Activated CD4-positive, alpha-beta T cell treated with anti-CD3 and anti-CD28 coated beads for 36 hours (primary cell): ENCODE measurements around the gene MOGAT3. TPM values are rescaled to one million over a fixed set of nuclear protein-coding genes. Genes with fewer than 3 reads are reported as not detected.
A peak's percentile ranks its signal among the peaks of the same experiment; 100 is the strongest.

Experiments
- ATAC-seq: fragments of 200-7000 bp; cut with Tn5 transposase; one replicate; pipeline ENCODE4 v1.10.0; 2021; ENCODE audit warnings: mild to moderate bottlenecking, moderate library complexity
- CTCF ChIA-PET: fragments of 350-600 bp; sonication (Branson Sonifier 250); formaldehyde crosslinking; loops from one replicate; lab custom pipeline; 2021; ENCODE audit warnings: antibody characterized with exemption; lab: Charles Lee
- POLR2A ChIA-PET: fragments of 350-600 bp; sonication (Branson Sonifier 250); formaldehyde crosslinking; loops from one replicate; lab custom pipeline; 2021; ENCODE audit warnings: antibody characterized with exemption, inconsistent platforms; lab: Charles Lee
- DNase-seq: peaks from one replicate; pipeline ENCODE4 v3.0.0-alpha.2; 2020
- H3K27ac Mint-ChIP-seq: one replicate; pipeline ENCODE4 v1.8.0; 2021; ENCODE audit warnings: mixed read lengths
- H3K27me3 Mint-ChIP-seq: one replicate; pipeline ENCODE4 v1.8.0; 2021; ENCODE audit warnings: mixed read lengths
- H3K36me3 Mint-ChIP-seq: one replicate; pipeline ENCODE4 v1.8.0; 2021; ENCODE audit warnings: low read depth, mixed read lengths
- H3K4me1 Mint-ChIP-seq: one replicate; pipeline ENCODE4 v1.8.0; 2021; ENCODE audit warnings: mixed read lengths
- H3K4me3 Mint-ChIP-seq: one replicate; pipeline ENCODE4 v1.8.0; 2021; ENCODE audit warnings: mild to moderate bottlenecking, moderate library complexity, mixed read lengths
- H3K9me3 Mint-ChIP-seq: one replicate; pipeline ENCODE4 v1.8.0; 2021; ENCODE audit warnings: low read depth, mixed read lengths
- intact Hi-C, 2 experiments: fragments of 100-400 bp; cut with DNase I in 1 of 2; cut with micrococcal nuclease in 1 of 2; formaldehyde crosslinking; loops; one replicate each; pipeline versions ENCODE4 v1.14.2 to v1.15.1; 2022 to 2024; cut with DNase I, micrococcal nuclease
- microRNA-seq: library from miRNA; unstranded; fragments of <30 nt; microRNA quantifications from one replicate; pipeline ENCODE4 v1.2.0, GENCODE V29; 2021; ENCODE audit warnings: borderline replicate concordance
- total RNA-seq, 2 experiments: library from RNA; stranded (reverse); gene quantifications; one replicate each; pipeline ENCODE4 v1.2.3, GENCODE V29; 2021

MOGAT3 gene
- total RNA-seq, 2 experiments from 2014 or later, result not detected

GRCh38 chr7:101156866-101157589 lies 43.8 kb downstream of the MOGAT3 start:
- no peak for DNase-seq
- Mint-ChIP-seq H3K36me3 (peaks cover 34% of the 10 kb centered on the region), H3K27ac (no peak overlapping the region), H3K4me3 (no peak overlapping the region), H3K9me3 (peaks cover 3% of the 10 kb centered on the region), H3K4me1 (peaks cover 12% of the 10 kb centered on the region), H3K27me3 (peaks cover 2% of the 10 kb centered on the region)
- no peak for ATAC-seq
- intact Hi-C loops, result no loop called here
- ChIA-PET POLR2A (interaction anchor here (0.6 kb wide), 1 partner anchor 28 kb away, joined by 5 read pairs; no protein-coding TSS in a partner anchor), CTCF (interaction anchor here (0.8 to 4.6 kb wide), 8 partner anchors 9 to 36 kb away, joined by 3 to 32 read pairs (median 4); partner anchors contain the start of gene VGF)

DNA sequence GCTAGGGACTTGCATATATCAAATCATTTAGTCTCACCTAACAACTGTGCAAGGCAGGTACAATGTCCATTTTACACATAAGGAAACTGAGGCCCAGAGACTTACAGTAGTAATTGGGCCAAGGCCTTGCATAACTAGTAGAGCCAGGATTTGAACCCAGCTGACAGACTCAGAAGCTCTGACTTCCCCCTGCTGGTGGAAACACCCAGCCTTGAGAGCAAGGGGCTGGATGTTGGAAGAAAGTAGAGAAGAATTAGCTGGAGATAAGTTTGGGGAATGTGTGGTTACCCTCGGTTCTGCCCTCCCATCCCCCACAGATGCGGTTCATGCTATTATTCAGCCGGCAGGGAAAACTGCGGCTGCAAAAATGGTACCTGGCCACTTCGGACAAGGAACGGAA lies 44.6 kb downstream of the MOGAT3 start:
- H3K9me3 Mint-ChIP-seq, result peaks cover 3% of the 10 kb centered on the region
- ATAC-seq (no peak), DNase-seq (no peak)
- H3K27ac Mint-ChIP-seq, result no peak overlapping the region
- H3K36me3 Mint-ChIP-seq, result peaks cover 34% of the 10 kb centered on the region
- intact Hi-C loops, result no loop called here
- POLR2A ChIA-PET, result interaction anchor here (0.6 kb wide), 1 partner anchor 28 kb away, joined by 5 read pairs; no protein-coding TSS in a partner anchor
- no peak overlapping the region for H3K4me3 Mint-ChIP-seq
- peaks cover 12% of the 10 kb centered on the region for H3K4me1 Mint-ChIP-seq
- CTCF ChIA-PET, result interaction anchor here (0.8 to 4.6 kb wide), 7 partner anchors 9 to 23 kb away, joined by 3 to 32 read pairs (median 4); partner anchors contain the start of gene VGF
- no peaks in the 10 kb centered on the region for H3K27me3 Mint-ChIP-seq

DNA sequence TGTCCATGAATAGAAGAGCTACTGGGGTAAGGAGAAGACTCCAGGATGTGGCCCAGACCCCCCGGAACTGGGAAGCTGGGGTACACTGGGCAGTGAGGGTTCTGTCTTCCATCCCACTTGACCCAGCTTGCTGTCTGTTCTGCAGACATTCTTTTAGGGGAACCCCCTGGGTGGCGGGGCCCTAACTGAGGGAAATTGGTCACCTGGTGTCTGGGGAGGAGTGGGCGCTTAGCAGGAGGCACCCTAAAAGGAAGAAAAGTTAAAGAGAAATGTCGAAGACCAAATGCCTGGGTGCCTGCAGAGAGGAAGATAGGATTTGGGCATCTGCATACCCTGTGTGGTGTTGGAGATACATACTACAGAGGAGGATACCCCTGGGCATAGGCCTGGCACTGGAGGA lies 45.5 kb downstream of the MOGAT3 start:
- peaks cover 12% of the 10 kb centered on the region for H3K4me1 Mint-ChIP-seq
- intact Hi-C loops, result loop anchor here (2.0 kb wide), 2 partner anchors 13 to 89 kb away; partner anchors contain the start of gene FIS1 (in 1 of the 2)
- CTCF ChIA-PET, result interaction anchor here (0.6 to 4.6 kb wide), 5 partner anchors 10 to 1056 kb away, joined by 3 to 32 read pairs (median 3); no protein-coding TSS in a partner anchor

DNA sequence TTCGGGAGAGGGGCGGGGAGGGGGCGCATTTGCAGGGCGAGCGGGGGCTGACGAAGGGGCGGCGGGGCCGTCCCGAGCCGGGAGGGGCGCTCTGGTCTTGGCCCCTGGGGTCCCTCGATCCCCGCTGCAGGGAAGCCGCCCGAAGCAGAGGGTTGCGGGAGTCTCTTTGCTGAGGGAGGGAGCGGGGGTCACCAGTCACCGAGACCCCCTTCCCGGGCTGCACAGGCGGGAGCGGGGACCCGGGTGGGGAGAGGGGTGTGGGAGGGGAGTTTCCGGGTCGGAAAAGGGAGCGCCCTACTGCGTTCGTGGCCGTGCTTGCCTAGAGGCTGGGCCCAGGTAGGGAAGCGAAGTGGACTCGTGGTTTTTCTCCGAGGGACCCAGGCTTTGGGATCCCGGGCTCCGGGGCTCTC lies 46.1 kb downstream of the MOGAT3 start:
- DNase-seq (peak; percentile 48), ATAC-seq (peak; percentile 28)
- peaks cover 24% of the 10 kb centered on the region for H3K36me3 Mint-ChIP-seq
- H3K4me1 Mint-ChIP-seq, result peaks cover 12% of the 10 kb centered on the region
- H3K27ac Mint-ChIP-seq, result peak overlapping the region; percentile 22
- peaks cover 3% of the 10 kb centered on the region for H3K9me3 Mint-ChIP-seq
- H3K27me3 Mint-ChIP-seq, result peaks cover 2% of the 10 kb centered on the region
- intact Hi-C loops, result loop anchor here (1.0 to 5.0 kb wide), 10 partner anchors 9 to 280 kb away; partner anchors contain the start of genes FIS1 (in 1 of the 2), PLOD3 (in 1 of the 2), TRIM56 (in 1 of the 2) and UFSP1 (in 1 of the 2)
- ChIA-PET POLR2A (no interaction called here), CTCF (interaction anchor here (1.1 to 4.6 kb wide), 3 partner anchors 10 to 15 kb away, joined by 3 to 32 read pairs (median 26); no protein-coding TSS in a partner anchor)
- peak overlapping the region; percentile 76 for H3K4me3 Mint-ChIP-seq

More for the DNA sequence above, 45.5 kb downstream of the MOGAT3 start:
- Mint-ChIP-seq H3K9me3 (peaks cover 3% of the 10 kb centered on the region), H3K27ac (peak overlapping the region; percentile 22), H3K27me3 (no peaks in the 10 kb centered on the region), H3K36me3 (peaks cover 30% of the 10 kb centered on the region), H3K4me3 (peak overlapping the region; percentile 76)
- DNase-seq, result peak; percentile 37
- POLR2A ChIA-PET, result no interaction called here
- no peak for ATAC-seq

DNA sequence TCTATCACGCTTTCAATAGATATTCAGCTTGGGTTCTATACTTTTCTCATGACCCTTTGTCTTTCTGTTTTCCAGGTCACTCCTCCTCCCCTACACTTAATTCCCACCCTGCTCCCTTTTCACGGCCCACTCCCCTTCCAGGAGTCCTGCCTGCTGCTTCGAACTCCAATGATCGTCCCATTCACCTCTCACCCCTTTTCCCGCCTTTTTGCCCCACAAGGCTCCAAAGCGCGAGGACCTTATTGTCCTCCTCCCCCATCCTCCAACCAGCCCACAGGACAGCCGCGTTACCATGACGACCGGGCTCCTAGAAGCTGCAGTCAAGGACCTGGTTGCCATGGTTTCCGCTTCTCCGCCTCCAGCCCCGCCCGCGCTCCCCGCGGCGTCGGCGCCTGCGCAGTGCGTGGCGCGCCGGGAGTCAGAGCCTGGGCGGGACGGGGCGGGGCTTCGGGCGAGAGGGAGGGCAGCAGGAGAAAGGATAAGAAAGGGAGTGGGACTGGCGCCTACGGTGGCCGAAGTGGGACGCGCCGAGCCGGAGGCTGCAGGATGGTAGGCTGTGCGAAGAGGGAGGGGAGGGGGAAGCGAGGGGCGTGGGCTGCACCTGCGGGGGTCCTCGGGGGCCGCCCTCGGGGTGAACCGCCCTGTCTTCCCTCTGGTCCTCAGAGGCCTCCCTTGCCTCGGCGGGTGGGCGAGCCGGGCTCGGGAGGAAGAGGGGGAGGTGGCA lies 46.7 kb downstream of the MOGAT3 start, which contains the start of gene AP1S1:
Gene AP1S1 (plus strand): TSS at position 508 of the 724 bp plus-strand sequence. CDS start 39 bp downstream, at position 547.
- Mint-ChIP-seq H3K4me1 (peaks cover 12% of the 10 kb centered on the region), H3K27me3 (peaks cover 2% of the 10 kb centered on the region), H3K36me3 (peaks cover 19% of the 10 kb centered on the region), H3K27ac (peak within 1 kb of the TSS; percentile 22), H3K4me3 (peak within 1 kb of the TSS; percentile 76), H3K9me3 (peaks cover 3% of the 10 kb centered on the region)
- ATAC-seq (peak; percentile 90), DNase-seq (peak; percentile 97)
- ChIA-PET POLR2A (no interaction called here), CTCF (interaction anchor here (2.1 to 3.0 kb wide), 2 partner anchors 11 to 38 kb away, joined by 8 to 26 read pairs; no protein-coding TSS in a partner anchor)
- intact Hi-C loops, result loop anchor here (1.0 to 5.0 kb wide), 10 partner anchors 9 to 280 kb away; partner anchors contain the start of genes FIS1 (in 1 of the 2), PLOD3 (in 1 of the 2), TRIM56 (in 1 of the 2) and UFSP1 (in 1 of the 2)

DNA sequence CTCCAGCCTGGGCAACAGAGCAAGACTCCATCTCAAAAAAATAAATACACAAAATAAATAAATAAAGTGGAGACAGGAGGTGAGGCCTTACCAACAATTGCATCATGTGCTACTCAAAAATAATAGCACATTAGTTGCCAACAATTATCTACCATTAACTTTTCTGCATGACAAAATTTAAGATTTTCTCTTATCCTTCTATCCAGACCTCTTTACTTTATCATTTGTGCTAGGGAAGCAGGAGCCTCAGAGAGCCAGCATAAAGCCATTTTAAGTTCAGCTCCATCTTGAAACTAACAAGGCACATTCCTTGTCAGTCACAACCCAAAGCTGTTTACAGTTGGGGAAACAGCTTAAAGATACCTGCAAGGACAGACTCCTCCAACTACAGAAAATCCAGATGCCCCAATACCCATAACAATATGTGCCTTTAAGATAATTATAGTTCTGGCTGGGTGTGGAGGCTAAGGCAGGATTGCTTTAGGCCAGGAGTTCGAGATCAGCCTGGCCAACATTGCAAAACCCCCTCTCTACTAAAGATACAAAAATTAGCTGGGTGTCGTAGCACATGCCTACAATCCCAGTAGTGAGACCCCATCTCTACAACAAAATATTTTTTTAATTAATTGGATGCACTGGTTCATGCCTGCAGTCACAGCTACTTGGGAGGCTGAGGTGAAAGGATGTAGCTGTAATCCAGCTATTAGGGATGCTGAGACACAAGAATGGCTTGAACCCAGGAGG lies 48.8 kb downstream of the MOGAT3 start:
- CTCF ChIA-PET, result interaction anchor here (0.7 to 3.0 kb wide), 6 partner anchors 8 to 92 kb away, joined by 3 to 26 read pairs (median 6); partner anchors contain the start of gene VGF
- H3K27me3 Mint-ChIP-seq, result peaks cover 4% of the 10 kb centered on the region
- POLR2A ChIA-PET, result interaction anchor here (0.6 kb wide), 1 partner anchor 11 kb away, joined by 12 read pairs; no protein-coding TSS in a partner anchor
- DNase-seq (no peak), ATAC-seq (no peak)
- peaks cover 12% of the 10 kb centered on the region for H3K4me1 Mint-ChIP-seq
- no peak overlapping the region for H3K27ac Mint-ChIP-seq
- H3K4me3 Mint-ChIP-seq, result no peak overlapping the region
- peaks cover 3% of the 10 kb centered on the region for H3K36me3 Mint-ChIP-seq
- peaks cover 3% of the 10 kb centered on the region for H3K9me3 Mint-ChIP-seq
- intact Hi-C loops, result loop anchor here in 1 of 2 experiments (5.0 kb wide), 1 partner anchor 265 kb away; the partner anchor contains the start of gene UFSP1

Small RNAs within 50 kb of the gene (microRNA-seq; reads per million reads assigned to microRNA genes)
- gene MIR4653, result not detected

Other genes with a start within 250 kb of the MOGAT3 start
- under 1 TPM in 1 of 2 experiments, not detected in 1; 0.34 TPM for gene MUC12, start 231.5 kb downstream of the MOGAT3 start, total RNA-seq
- not detected for gene MUC17, start 181.0 kb downstream of the MOGAT3 start, total RNA-seq
- gene TRIM56, start 115.6 kb downstream of the MOGAT3 start, total RNA-seq, result 10 to 100 TPM; 35.3 to 40.8 TPM
- gene SERPINE1, start 73.9 kb downstream of the MOGAT3 start, total RNA-seq, result under 1 TPM; 0.05 to 0.07 TPM
- gene AP1S1, start 46.6 kb downstream of the MOGAT3 start, total RNA-seq, result 10 to 100 TPM; 33.7 to 43.0 TPM
- gene VGF, start 35.5 kb downstream of the MOGAT3 start, total RNA-seq, result under 1 TPM; 0.09 to 0.11 TPM
- gene NAT16, start 20.7 kb downstream of the MOGAT3 start, total RNA-seq, result not detected
- gene PLOD3, start 16.5 kb upstream of the MOGAT3 start, total RNA-seq, result 10 to 100 TPM; 30.7 to 35.9 TPM
- 10 to 100 TPM; 44.2 TPM for gene ZNHIT1, start 17.1 kb upstream of the MOGAT3 start, total RNA-seq
- gene CLDN15, start 36.8 kb upstream of the MOGAT3 start, total RNA-seq, result 10 to 100 TPM; 16.4 to 17.2 TPM
- gene FIS1, start 44.0 kb upstream of the MOGAT3 start, total RNA-seq, result 10 to 100 TPM; 70.5 to 92.6 TPM
- gene IFT22, start 120.8 kb upstream of the MOGAT3 start, total RNA-seq, result 1 to 10 TPM; 6.0 to 6.7 TPM
- not detected for gene COL26A1, start 161.8 kb upstream of the MOGAT3 start, total RNA-seq